ENCODE measurements around the gene FAM43B. TPM values are rescaled to one million over a fixed set of nuclear protein-coding genes. Genes with fewer than 3 reads are reported as not detected.

The FAM43B gene
- total RNA-seq, 4 donors from 2014 or later, result 0.09 to 0.10 TPM; not detected in 2

GRCh38 chr1:20534659-20535417 lies 17.5 kb upstream of the FAM43B start:
- TF ChIP-seq, protein P1, sequence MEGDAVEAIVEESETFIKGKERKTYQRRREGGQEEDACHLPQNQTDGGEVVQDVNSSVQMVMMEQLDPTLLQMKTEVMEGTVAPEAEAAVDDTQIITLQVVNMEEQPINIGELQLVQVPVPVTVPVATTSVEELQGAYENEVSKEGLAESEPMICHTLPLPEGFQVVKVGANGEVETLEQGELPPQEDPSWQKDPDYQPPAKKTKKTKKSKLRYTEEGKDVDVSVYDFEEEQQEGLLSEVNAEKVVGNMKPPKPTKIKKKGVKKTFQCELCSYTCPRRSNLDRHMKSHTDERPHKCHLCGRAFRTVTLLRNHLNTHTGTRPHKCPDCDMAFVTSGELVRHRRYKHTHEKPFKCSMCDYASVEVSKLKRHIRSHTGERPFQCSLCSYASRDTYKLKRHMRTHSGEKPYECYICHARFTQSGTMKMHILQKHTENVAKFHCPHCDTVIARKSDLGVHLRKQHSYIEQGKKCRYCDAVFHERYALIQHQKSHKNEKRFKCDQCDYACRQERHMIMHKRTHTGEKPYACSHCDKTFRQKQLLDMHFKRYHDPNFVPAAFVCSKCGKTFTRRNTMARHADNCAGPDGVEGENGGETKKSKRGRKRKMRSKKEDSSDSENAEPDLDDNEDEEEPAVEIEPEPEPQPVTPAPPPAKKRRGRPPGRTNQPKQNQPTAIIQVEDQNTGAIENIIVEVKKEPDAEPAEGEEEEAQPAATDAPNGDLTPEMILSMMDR (IDR thresholded peaks at IDR 0.05 in 4 of 5, conservative IDR thresholded peaks at IDR 0.05 in 1 of 5), result no peak
- TF ChIP-seq POLR2A (IDR thresholded peaks at IDR 0.05), result no peak
- DNase-seq (no peak), ATAC-seq (no peak)
- no peaks in the 10 kb centered on the region for H3K4me1 ChIP-seq
- H3K27ac ChIP-seq, result no peak overlapping the region
- H3K4me3 ChIP-seq, result no peak overlapping the region
- intact Hi-C loops (cut with DNase I; ENCODE audit: low total_unique reads) (no loop called here), in situ Hi-C loops (cut with MboI; ENCODE audit: low sequenced_read_pairs in 4 of 4) (no loop called here)
- no peaks in the 10 kb centered on the region for H3K9me3 ChIP-seq
- H3K36me3 ChIP-seq, result no peaks in the 10 kb centered on the region
- peaks cover 0 to 5% (median 3%) of the 10 kb centered on the region in 3 donors for H3K27me3 ChIP-seq

- ATAC-seq (no peak), DNase-seq (no peak)
- peaks cover 0 to 8% (median 0%) of the 10 kb centered on the region in 3 donors for H3K27me3 ChIP-seq
- no peak overlapping the region for H3K4me3 ChIP-seq
- intact Hi-C loops (cut with DNase I; ENCODE audit: low total_unique reads), result no loop called here
- H3K4me1 ChIP-seq, result no peaks in the 10 kb centered on the region
- H3K36me3 ChIP-seq, result no peaks in the 10 kb centered on the region
- TF ChIP-seq, protein P1 (IDR thresholded peaks at IDR 0.05 in 4 of 5, conservative IDR thresholded peaks at IDR 0.05 in 1 of 5), result no peak
- no peak for TF ChIP-seq POLR2A (IDR thresholded peaks at IDR 0.05)
- no peaks in the 10 kb centered on the region for H3K9me3 ChIP-seq
- in situ Hi-C loops (cut with MboI; ENCODE audit: low sequenced_read_pairs in 4 of 4), result no loop called here
- no peak overlapping the region for H3K27ac ChIP-seq
These were observed 14.1 kb upstream of the FAM43B start for GRCh38 chr1:20538227-20538626.

GRCh38 chr1:20538760-20539551 lies 13.4 kb upstream of the FAM43B start:
- peaks cover 0 to 8% (median 1%) of the 10 kb centered on the region in 3 donors for H3K27me3 ChIP-seq
- intact Hi-C loops (cut with DNase I; ENCODE audit: low total_unique reads) (no loop called here), in situ Hi-C loops (cut with MboI; ENCODE audit: low sequenced_read_pairs in 4 of 4) (no loop called here)
- DNase-seq (no peak), ATAC-seq (no peak)
- H3K4me1 ChIP-seq, result no peaks in the 10 kb centered on the region
- H3K27ac ChIP-seq, result no peak overlapping the region
- TF ChIP-seq POLR2A (IDR thresholded peaks at IDR 0.05), result no peak
- TF ChIP-seq, protein P1 (IDR thresholded peaks at IDR 0.05 in 4 of 5, conservative IDR thresholded peaks at IDR 0.05 in 1 of 5), result no peak
- H3K4me3 ChIP-seq, result no peak overlapping the region
- H3K36me3 ChIP-seq, result no peaks in the 10 kb centered on the region
- H3K9me3 ChIP-seq, result no peaks in the 10 kb centered on the region

DNA sequence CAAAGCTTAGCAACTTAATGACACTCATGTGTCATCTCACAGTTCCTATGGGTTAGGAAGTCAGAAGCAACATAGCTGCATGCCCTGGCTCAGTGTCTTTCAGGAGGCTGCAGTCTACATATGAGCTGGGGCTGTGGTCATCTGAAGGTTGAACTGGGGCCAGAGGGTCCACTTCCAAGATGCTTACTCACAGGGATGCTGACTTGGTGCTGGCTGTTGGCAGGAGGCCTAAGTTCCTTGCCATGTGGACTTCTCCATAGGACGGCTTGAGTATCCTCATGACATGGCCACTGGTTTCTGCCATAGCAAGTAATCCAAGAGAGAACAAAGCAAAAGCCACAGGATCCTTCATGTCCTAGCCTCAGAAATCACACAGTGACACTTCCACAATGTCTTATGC lies 12.1 kb upstream of the FAM43B start:
- ATAC-seq (no peak), DNase-seq (no peak)
- Histone ChIP-seq H3K4me3 (no peak overlapping the region), H3K9me3 (no peaks in the 10 kb centered on the region), H3K4me1 (no peaks in the 10 kb centered on the region), H3K36me3 (no peaks in the 10 kb centered on the region), H3K27me3 (peaks cover 0 to 8% (median 8%) of the 10 kb centered on the region in 3 donors), H3K27ac (no peak overlapping the region)
- intact Hi-C loops (cut with DNase I; ENCODE audit: low total_unique reads), result no loop called here
- no peak for TF ChIP-seq POLR2A (IDR thresholded peaks at IDR 0.05)
- TF ChIP-seq, protein P1 (IDR thresholded peaks at IDR 0.05 in 4 of 5, conservative IDR thresholded peaks at IDR 0.05 in 1 of 5), result no peak
- in situ Hi-C loops (cut with MboI; ENCODE audit: low sequenced_read_pairs in 4 of 4), result no loop called here

All from gastrocnemius medialis (tissue), 4 donors.